ENCODE data around the gene APOL4. TPM values are rescaled to one million over a fixed set of nuclear protein-coding genes. Genes with fewer than 3 reads are reported as not detected.
"Not testable (repeated sequence)": the region's sequence is repeated elsewhere in the genome, so short reads cannot be mapped to it uniquely, and the experiment has no call there.

Gene APOL4
- total and polyA plus RNA-seq, 9 donors: 8.4 to 22.7 (median 21.0) TPM

GRCh38 chr22:36232715-36233401, 31.2 kb upstream of the APOL4 start:
- WGBS (ENCODE audit: insufficient coverage): 73% methylated on average over 10 of the region's 13 CpGs
- Histone ChIP-seq H3K27ac (ENCODE audit: low read length) (no peak overlapping the region), H3K9me3 (replicated peaks; ENCODE audit: control insufficient read depth, low read depth, low read length) (no peaks in the 10 kb centered on the region), H3K36me3 (ENCODE audit: control insufficient read depth, insufficient read depth, low read length) (peaks cover 64% of the 10 kb centered on the region), H3K4me1 (ENCODE audit: control insufficient read depth, insufficient read depth, low read length) (peaks cover 21% of the 10 kb centered on the region), H3K4me3 (ENCODE audit: low read length) (no peak overlapping the region), H3K27me3 (ENCODE audit: control insufficient read depth, insufficient read depth, low read length) (no peaks in the 10 kb centered on the region)
- DNase-seq: no peak

GRCh38 chr22:36231051-36231450, 29.4 kb upstream of the APOL4 start:
- peaks cover 12% of the 10 kb centered on the region for H3K4me1 ChIP-seq (ENCODE audit: control insufficient read depth, insufficient read depth, low read length)
- H3K36me3 ChIP-seq (ENCODE audit: control insufficient read depth, insufficient read depth, low read length): peaks cover 60% of the 10 kb centered on the region
- not testable (repeated sequence) for H3K27me3 ChIP-seq (ENCODE audit: control insufficient read depth, insufficient read depth, low read length); H3K4me3 ChIP-seq (ENCODE audit: low read length); H3K9me3 ChIP-seq (replicated peaks; ENCODE audit: control insufficient read depth, low read depth, low read length); DNase-seq; H3K27ac ChIP-seq (ENCODE audit: low read length)
- WGBS (ENCODE audit: insufficient coverage): 83% methylated on average over 3 of the region's 5 CpGs

- H3K27ac ChIP-seq (ENCODE audit: low read length); H3K27me3 ChIP-seq (ENCODE audit: control insufficient read depth, insufficient read depth, low read length); DNase-seq; H3K9me3 ChIP-seq (replicated peaks; ENCODE audit: control insufficient read depth, low read depth, low read length); H3K4me3 ChIP-seq (ENCODE audit: low read length): not testable (repeated sequence)
- no CpG with 5 or more reads among the region's 3 CpGs for WGBS (ENCODE audit: insufficient coverage)
- Histone ChIP-seq H3K4me1 (ENCODE audit: control insufficient read depth, insufficient read depth, low read length) (peaks cover 12% of the 10 kb centered on the region), H3K36me3 (ENCODE audit: control insufficient read depth, insufficient read depth, low read length) (peaks cover 57% of the 10 kb centered on the region)
Measured at GRCh38 chr22:36229649-36230048, 28.0 kb upstream of the APOL4 start.

GRCh38 chr22:36228944-36229343, 27.3 kb upstream of the APOL4 start:
- H3K27me3 ChIP-seq (ENCODE audit: control insufficient read depth, insufficient read depth, low read length): no peaks in the 10 kb centered on the region
- 63% methylated on average over 2 of the region's 7 CpGs for WGBS (ENCODE audit: insufficient coverage)
- peaks cover 57% of the 10 kb centered on the region for H3K36me3 ChIP-seq (ENCODE audit: control insufficient read depth, insufficient read depth, low read length)
- no peaks in the 10 kb centered on the region for H3K9me3 ChIP-seq (replicated peaks; ENCODE audit: control insufficient read depth, low read depth, low read length)
- no peak overlapping the region for H3K4me3 ChIP-seq (ENCODE audit: low read length)
- DNase-seq: no peak
- no peak overlapping the region for H3K27ac ChIP-seq (ENCODE audit: low read length)
- H3K4me1 ChIP-seq (ENCODE audit: control insufficient read depth, insufficient read depth, low read length): peaks cover 13% of the 10 kb centered on the region

- not testable (repeated sequence) for DNase-seq; H3K27me3 ChIP-seq (ENCODE audit: control insufficient read depth, insufficient read depth, low read length); H3K9me3 ChIP-seq (replicated peaks; ENCODE audit: control insufficient read depth, low read depth, low read length); H3K4me3 ChIP-seq (ENCODE audit: low read length); H3K27ac ChIP-seq (ENCODE audit: low read length)
- H3K36me3 ChIP-seq (ENCODE audit: control insufficient read depth, insufficient read depth, low read length): peaks cover 53% of the 10 kb centered on the region
- H3K4me1 ChIP-seq (ENCODE audit: control insufficient read depth, insufficient read depth, low read length): peaks cover 18% of the 10 kb centered on the region
- WGBS (ENCODE audit: insufficient coverage): no CpG with 5 or more reads among the region's 1 CpG
Measured at GRCh38 chr22:36228369-36228768, 26.8 kb upstream of the APOL4 start.

GRCh38 chr22:36227806-36228205, 26.2 kb upstream of the APOL4 start:
- 93% methylated on average over 8 of the region's 8 CpGs for WGBS (ENCODE audit: insufficient coverage)
- Histone ChIP-seq H3K9me3 (replicated peaks; ENCODE audit: control insufficient read depth, low read depth, low read length) (no peaks in the 10 kb centered on the region), H3K27ac (ENCODE audit: low read length) (no peak overlapping the region), H3K27me3 (ENCODE audit: control insufficient read depth, insufficient read depth, low read length) (no peaks in the 10 kb centered on the region), H3K4me1 (ENCODE audit: control insufficient read depth, insufficient read depth, low read length) (peaks cover 23% of the 10 kb centered on the region), H3K4me3 (ENCODE audit: low read length) (no peak overlapping the region), H3K36me3 (ENCODE audit: control insufficient read depth, insufficient read depth, low read length) (peaks cover 47% of the 10 kb centered on the region)
- DNase-seq: no peak

- no peak for DNase-seq
- Histone ChIP-seq H3K9me3 (replicated peaks; ENCODE audit: control insufficient read depth, low read depth, low read length) (no peaks in the 10 kb centered on the region), H3K4me3 (ENCODE audit: low read length) (no peak overlapping the region), H3K4me1 (ENCODE audit: control insufficient read depth, insufficient read depth, low read length) (peaks cover 27% of the 10 kb centered on the region), H3K27ac (ENCODE audit: low read length) (no peak overlapping the region), H3K27me3 (ENCODE audit: control insufficient read depth, insufficient read depth, low read length) (no peaks in the 10 kb centered on the region), H3K36me3 (ENCODE audit: control insufficient read depth, insufficient read depth, low read length) (peaks cover 43% of the 10 kb centered on the region)
- 94% methylated on average over 8 of the region's 9 CpGs for WGBS (ENCODE audit: insufficient coverage)
Measured at GRCh38 chr22:36227396-36227795, 25.8 kb upstream of the APOL4 start.

- WGBS (ENCODE audit: insufficient coverage): 100% methylated on average over 1 of the region's 5 CpGs
- H3K27me3 ChIP-seq (ENCODE audit: control insufficient read depth, insufficient read depth, low read length): no peaks in the 10 kb centered on the region
- peaks cover 33% of the 10 kb centered on the region for H3K4me1 ChIP-seq (ENCODE audit: control insufficient read depth, insufficient read depth, low read length)
- no peak for DNase-seq
- peaks cover 31% of the 10 kb centered on the region for H3K36me3 ChIP-seq (ENCODE audit: control insufficient read depth, insufficient read depth, low read length)
- H3K27ac ChIP-seq (ENCODE audit: low read length): no peak overlapping the region
- no peak overlapping the region for H3K4me3 ChIP-seq (ENCODE audit: low read length)
- H3K9me3 ChIP-seq (replicated peaks; ENCODE audit: control insufficient read depth, low read depth, low read length): no peaks in the 10 kb centered on the region
Measured at GRCh38 chr22:36226189-36226588, 24.6 kb upstream of the APOL4 start.

- no peak overlapping the region for H3K27ac ChIP-seq (ENCODE audit: low read length)
- H3K36me3 ChIP-seq (ENCODE audit: control insufficient read depth, insufficient read depth, low read length): peaks cover 23% of the 10 kb centered on the region
- 62% methylated on average over 6 of the region's 9 CpGs for WGBS (ENCODE audit: insufficient coverage)
- no peaks in the 10 kb centered on the region for H3K27me3 ChIP-seq (ENCODE audit: control insufficient read depth, insufficient read depth, low read length)
- H3K4me1 ChIP-seq (ENCODE audit: control insufficient read depth, insufficient read depth, low read length): peaks cover 33% of the 10 kb centered on the region
- H3K9me3 ChIP-seq (replicated peaks; ENCODE audit: control insufficient read depth, low read depth, low read length): no peaks in the 10 kb centered on the region
- no peak overlapping the region for H3K4me3 ChIP-seq (ENCODE audit: low read length)
- no peak for DNase-seq
Measured at GRCh38 chr22:36225333-36225922, 23.8 kb upstream of the APOL4 start.

- Histone ChIP-seq H3K4me1 (ENCODE audit: control insufficient read depth, insufficient read depth, low read length) (peaks cover 33% of the 10 kb centered on the region), H3K27ac (ENCODE audit: low read length) (peak overlapping the region; percentile 37), H3K36me3 (ENCODE audit: control insufficient read depth, insufficient read depth, low read length) (peaks cover 17% of the 10 kb centered on the region), H3K27me3 (ENCODE audit: control insufficient read depth, insufficient read depth, low read length) (no peaks in the 10 kb centered on the region), H3K9me3 (replicated peaks; ENCODE audit: control insufficient read depth, low read depth, low read length) (no peaks in the 10 kb centered on the region), H3K4me3 (ENCODE audit: low read length) (no peak overlapping the region)
- 90% methylated on average over 3 of the region's 4 CpGs for WGBS (ENCODE audit: insufficient coverage)
- no peak for DNase-seq
Measured at GRCh38 chr22:36224245-36224644, 22.6 kb upstream of the APOL4 start.

Measured in muscle of leg (tissue), 11 donors.